OCI-LY7 (cell line): ENCODE data around the gene MSRB1.

Experiments used
- CTCF ChIP-seq: fragments of 200-600 bp; sonication (generic); conservative IDR thresholded peaks from 2 replicates; pipeline ENCODE4 v1.5.1; 2014; ENCODE audit warnings: mild to moderate bottlenecking, antibody characterized with exemption, low read length, moderate library complexity, mixed read lengths
- EZH2phosphoT487 ChIP-seq: fragments of 200-600 bp; sonication (generic); IDR thresholded peaks from 2 replicates; pipeline ENCODE4 v1.6.1; 2018; ENCODE audit warnings: low read depth, borderline replicate concordance, mild to moderate bottlenecking, mixed run types, antibody characterized with exemption, low read length, moderate library complexity, mixed read lengths

GRCh38 chr16:1985466-1986150, 42.6 kb upstream of the MSRB1 start:
- TF ChIP-seq CTCF (no peak), EZH2phosphoT487 (no peak)
